ENCODE measurements around the gene AP2A2.

AP2A2 gene

DNA sequence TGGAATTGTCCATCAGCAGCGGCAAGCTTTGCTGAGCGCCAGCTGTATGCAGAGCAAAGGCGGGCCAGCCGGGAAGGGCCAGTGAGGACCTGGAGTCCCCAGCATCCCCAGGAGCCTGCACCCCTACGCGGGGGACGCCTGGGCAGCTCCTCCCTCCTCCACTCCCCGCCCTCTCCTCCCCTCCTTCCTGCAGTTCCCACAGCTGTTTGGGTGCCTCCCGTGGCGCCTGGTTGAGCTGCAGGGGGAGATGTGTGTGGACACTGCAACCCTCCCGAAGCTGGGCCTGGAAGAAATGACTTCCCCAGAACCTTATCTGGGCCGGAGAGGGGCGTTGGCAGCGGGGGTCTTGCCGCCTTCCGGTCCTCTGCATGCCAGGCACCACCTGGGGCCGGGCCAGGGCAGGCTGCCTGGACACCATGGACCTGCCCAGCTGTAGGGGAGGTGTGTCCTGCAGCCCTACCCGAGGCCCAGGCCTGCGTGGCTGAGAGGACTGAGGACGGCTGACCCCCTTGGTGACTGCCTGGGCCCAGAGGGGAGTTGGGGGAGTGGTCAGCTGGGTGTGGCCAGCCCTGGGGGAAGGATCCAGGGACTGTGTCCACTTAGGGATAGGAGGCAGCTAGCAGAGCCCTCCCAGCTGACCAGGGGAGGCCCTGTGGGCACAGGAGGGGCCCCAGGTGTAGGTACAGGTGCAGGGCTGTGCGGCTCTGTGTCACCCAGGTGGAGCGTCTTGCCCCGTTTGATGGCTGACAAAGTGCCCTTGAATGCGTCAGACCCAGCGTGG is 127.6 kb downstream of the AP2A2 start:
- no peak for DNase-seq (ENCODE audit: low spot score)
- TF ChIP-seq, protein P1, sequence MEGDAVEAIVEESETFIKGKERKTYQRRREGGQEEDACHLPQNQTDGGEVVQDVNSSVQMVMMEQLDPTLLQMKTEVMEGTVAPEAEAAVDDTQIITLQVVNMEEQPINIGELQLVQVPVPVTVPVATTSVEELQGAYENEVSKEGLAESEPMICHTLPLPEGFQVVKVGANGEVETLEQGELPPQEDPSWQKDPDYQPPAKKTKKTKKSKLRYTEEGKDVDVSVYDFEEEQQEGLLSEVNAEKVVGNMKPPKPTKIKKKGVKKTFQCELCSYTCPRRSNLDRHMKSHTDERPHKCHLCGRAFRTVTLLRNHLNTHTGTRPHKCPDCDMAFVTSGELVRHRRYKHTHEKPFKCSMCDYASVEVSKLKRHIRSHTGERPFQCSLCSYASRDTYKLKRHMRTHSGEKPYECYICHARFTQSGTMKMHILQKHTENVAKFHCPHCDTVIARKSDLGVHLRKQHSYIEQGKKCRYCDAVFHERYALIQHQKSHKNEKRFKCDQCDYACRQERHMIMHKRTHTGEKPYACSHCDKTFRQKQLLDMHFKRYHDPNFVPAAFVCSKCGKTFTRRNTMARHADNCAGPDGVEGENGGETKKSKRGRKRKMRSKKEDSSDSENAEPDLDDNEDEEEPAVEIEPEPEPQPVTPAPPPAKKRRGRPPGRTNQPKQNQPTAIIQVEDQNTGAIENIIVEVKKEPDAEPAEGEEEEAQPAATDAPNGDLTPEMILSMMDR (IDR thresholded peaks at IDR 0.05; ENCODE audit: extremely low read depth, insufficient read depth, missing control alignments), result no peak
- in situ Hi-C loops (cut with MboI; ENCODE audit: low pct_unique_long_range_greater_than_20kb, low sequenced_read_pairs, unreplicated experiment), result no loop called here

- in situ Hi-C loops (cut with MboI; ENCODE audit: low pct_unique_long_range_greater_than_20kb, low sequenced_read_pairs, unreplicated experiment), result no loop called here
- TF ChIP-seq, protein P1 (IDR thresholded peaks at IDR 0.05; ENCODE audit: extremely low read depth, insufficient read depth, missing control alignments), result no peak
- DNase-seq (ENCODE audit: low spot score), result no peak
These were observed 128.8 kb downstream of the AP2A2 start for GRCh38 chr11:1054143-1055108.

DNA sequence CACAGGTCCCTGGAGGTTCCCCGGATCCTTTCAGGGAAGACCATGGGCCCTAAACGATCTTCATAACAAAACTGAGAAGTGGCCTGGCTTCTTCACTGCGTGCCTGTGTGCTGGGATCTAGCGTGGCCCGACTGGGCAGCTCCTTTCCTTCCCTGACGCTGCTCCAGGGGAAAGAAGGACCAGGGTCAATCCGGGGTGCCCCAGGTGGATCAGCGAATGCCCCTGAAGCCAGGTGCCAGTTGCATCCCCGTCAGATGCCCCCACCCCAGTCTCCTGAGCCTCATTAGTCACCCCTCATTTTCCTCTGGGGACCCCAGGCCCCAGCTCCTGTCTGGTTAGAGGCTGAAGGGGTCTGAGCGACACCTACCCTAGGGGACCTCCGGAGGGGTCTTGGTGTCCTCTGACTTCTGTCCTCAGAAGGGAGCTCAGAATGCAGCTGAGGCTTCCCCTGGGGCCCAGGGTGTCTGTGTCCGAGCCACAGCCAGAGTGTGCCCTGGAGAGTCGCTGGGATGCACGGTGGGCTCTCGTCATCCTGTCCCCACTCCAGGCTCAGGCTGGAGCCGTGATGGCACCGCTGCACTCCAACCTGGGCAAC is 129.5 kb downstream of the AP2A2 start:
- in situ Hi-C loops (cut with MboI; ENCODE audit: low pct_unique_long_range_greater_than_20kb, low sequenced_read_pairs, unreplicated experiment), result no loop called here
- DNase-seq (ENCODE audit: low spot score), result no peak
- TF ChIP-seq, protein P1 (IDR thresholded peaks at IDR 0.05; ENCODE audit: extremely low read depth, insufficient read depth, missing control alignments), result no peak

DNA sequence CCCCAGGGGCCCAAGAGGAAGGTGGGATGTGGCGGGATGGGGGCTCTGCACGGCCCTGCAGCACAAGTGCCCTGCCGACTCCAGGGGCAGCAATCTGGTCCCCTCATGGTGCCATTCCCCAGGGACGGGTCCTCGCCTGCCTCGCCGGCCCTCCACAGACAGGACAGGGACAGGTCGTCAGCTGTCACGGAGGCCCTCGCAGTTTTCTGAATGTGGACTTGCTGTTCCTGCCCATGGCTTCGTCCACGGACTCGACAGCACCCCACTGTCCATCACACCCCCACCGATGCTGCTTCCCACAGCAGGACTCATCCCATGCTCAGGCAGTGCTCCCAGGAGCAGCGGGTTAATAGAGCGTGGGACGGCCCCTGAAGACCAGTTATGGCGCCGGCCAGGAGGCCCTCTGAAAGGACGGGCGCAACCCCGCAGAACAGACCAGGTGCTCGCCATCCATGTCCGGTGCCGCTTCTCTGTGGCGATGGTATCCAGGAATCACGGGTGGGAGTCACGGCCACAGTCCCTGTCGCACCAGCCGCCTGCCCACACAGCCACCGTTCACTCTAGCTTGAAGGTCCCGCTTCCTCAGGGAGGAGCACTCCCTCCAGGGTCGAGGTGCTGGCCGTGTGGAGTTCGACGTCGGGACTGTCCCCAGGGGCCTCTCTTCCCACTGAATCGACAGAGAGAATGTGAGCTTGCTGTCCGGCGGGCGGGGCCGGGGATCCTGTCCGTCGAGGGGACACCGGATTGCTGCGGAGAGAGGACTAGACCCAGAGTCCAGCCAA is 130.5 kb downstream of the AP2A2 start:
- in situ Hi-C loops (cut with MboI; ENCODE audit: low pct_unique_long_range_greater_than_20kb, low sequenced_read_pairs, unreplicated experiment), result no loop called here
- TF ChIP-seq, protein P1 (IDR thresholded peaks at IDR 0.05; ENCODE audit: extremely low read depth, insufficient read depth, missing control alignments), result no peak
- DNase-seq (ENCODE audit: low spot score), result no peak

DNA sequence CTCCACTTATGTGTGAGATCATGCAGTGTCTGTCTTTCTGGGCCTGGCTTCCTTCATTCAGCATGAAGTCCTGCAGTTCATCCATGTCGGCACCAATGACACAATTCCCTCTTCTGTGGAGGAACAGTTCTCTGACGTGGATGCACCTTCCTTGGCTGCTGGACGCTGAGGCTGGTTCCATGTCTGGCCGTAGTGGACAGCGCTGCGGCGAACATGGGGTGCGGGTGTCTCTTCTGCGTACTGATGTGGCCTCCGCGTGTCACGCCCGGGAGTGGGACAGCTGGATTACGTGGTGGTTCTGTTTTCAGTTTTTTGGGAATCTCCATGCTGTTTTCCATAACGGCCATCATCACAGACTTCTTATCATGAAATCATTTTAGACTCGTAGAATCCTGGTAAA is 132.1 kb downstream of the AP2A2 start:
- TF ChIP-seq, protein P1 (IDR thresholded peaks at IDR 0.05; ENCODE audit: extremely low read depth, insufficient read depth, missing control alignments), result no peak
- no peak for DNase-seq (ENCODE audit: low spot score)

DNA sequence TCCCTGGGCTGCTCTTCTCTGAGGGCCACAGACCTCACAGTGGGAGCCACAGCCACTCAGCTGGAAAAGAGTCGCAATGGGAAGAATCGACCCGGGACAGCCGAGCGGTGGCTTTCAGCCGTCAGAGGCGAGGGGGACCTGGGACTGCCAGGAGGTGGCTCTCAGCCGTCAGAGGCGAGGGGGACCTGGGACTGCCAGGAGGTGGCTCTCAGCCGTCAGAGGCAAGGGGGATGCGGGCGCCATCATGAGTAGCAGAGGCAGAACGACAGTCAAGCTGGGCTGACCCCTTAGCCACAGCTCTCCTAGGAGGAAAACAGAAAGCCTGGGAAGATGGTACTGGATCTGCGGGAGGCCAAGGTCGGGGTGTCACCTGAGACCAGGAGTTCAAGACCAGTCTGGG is 134.1 kb downstream of the AP2A2 start:
- in situ Hi-C loops (cut with MboI; ENCODE audit: low pct_unique_long_range_greater_than_20kb, low sequenced_read_pairs, unreplicated experiment), result no loop called here
- DNase-seq (ENCODE audit: low spot score), result no peak
- TF ChIP-seq, protein P1 (IDR thresholded peaks at IDR 0.05; ENCODE audit: extremely low read depth, insufficient read depth, missing control alignments), result no peak

More for the DNA sequence above, 132.1 kb downstream of the AP2A2 start:
- in situ Hi-C loops (cut with MboI; ENCODE audit: low pct_unique_long_range_greater_than_20kb, low sequenced_read_pairs, unreplicated experiment), result no loop called here

Measured in GM13977 (cell line).